Fibroblast of pulmonary artery (primary cell): ENCODE data around the gene ARID4B.
A peak's percentile ranks its signal among the peaks of the same experiment; 100 is the strongest.

Experiments used
- DNase-seq: peaks from one replicate; pipeline ENCODE4 v3.0.0-alpha.2; 2010; ENCODE audit warnings: low read depth
- H3K4me3 ChIP-seq: replicated peaks from 2 replicates; pipeline ENCODE4 v1.5.1; 2011; ENCODE audit warnings: low read depth, mild to moderate bottlenecking, control low read depth, low read length, moderate library complexity
- TF ChIP-seq, protein P1 (sequence below): IDR thresholded peaks from 2 replicates; pipeline ENCODE4 v1.5.1; 2011; ENCODE audit warnings: mild to moderate bottlenecking, control low read depth, low read length, inconsistent platforms; ENCODE audit errors: missing control alignments

ARID4B gene

DNA sequence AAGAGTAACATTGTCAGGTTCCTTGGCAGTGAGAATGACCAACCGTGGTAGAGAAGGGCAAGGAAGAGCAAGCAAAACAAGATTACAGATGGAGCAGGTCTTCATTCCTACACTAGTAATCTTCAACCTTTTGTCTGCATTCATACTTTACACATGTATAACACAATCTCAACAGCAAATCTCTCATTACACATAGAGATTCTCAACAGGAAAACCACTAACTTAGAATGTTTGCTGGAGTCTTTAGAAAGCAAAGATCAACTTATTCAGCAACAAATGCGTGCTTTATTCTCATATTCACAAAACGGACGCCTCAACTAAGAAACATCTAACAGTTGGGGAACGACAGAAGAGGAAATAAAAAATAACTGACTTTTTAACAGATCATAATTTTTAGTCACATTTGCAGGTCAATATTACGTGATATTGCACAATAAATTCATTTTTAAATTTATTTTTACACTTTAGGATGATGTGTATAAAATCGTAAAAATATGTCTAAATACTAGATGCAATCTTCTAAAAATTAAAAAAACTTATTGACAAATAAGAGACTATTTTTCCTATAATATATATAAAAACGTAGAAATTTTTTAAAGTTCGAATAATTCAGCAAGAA, 82.9 kb downstream of the ARID4B start:
- TF ChIP-seq, protein P1, sequence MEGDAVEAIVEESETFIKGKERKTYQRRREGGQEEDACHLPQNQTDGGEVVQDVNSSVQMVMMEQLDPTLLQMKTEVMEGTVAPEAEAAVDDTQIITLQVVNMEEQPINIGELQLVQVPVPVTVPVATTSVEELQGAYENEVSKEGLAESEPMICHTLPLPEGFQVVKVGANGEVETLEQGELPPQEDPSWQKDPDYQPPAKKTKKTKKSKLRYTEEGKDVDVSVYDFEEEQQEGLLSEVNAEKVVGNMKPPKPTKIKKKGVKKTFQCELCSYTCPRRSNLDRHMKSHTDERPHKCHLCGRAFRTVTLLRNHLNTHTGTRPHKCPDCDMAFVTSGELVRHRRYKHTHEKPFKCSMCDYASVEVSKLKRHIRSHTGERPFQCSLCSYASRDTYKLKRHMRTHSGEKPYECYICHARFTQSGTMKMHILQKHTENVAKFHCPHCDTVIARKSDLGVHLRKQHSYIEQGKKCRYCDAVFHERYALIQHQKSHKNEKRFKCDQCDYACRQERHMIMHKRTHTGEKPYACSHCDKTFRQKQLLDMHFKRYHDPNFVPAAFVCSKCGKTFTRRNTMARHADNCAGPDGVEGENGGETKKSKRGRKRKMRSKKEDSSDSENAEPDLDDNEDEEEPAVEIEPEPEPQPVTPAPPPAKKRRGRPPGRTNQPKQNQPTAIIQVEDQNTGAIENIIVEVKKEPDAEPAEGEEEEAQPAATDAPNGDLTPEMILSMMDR: no peak
- no peak overlapping the region for H3K4me3 ChIP-seq
- no peak for DNase-seq

DNA sequence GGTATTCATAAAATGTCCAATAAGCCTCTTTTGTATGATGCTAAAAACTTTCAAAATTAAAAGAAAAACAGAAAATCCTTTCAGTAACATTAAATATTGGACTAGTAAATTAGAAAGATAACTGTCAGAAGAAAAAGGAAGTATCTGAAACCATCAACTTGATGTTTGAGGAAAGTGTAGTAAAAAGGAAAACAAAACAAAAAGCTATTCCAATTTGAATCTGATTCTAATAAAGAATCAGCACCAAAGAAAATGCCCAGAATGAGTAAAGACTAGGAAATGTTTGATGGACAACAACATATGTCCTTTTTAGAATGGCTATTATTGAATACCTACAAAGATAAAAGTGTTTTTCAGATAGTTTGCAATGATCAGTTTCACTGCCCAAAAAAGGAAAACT, 87.0 kb downstream of the ARID4B start:
- H3K4me3 ChIP-seq: no peak overlapping the region
- DNase-seq: no peak
- TF ChIP-seq, protein P1: no peak

DNA sequence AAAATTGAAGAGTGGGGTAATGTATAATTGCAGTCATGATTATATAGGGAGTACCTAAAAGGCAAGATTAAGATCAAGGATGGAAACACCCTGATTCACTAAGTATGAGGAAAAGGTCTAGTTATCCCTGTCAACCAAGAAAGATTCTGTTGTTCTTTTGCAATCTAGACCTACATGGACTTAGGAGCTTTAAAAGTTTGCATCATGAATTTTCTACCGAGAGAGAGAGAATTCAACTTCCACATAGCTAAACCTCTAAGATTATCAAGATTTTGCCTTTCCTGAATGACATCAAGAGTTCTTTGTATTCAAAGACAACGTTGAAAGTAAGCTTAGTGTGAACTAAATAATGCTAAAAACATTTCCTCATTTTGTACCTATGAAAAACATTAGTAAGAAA, 88.1 kb downstream of the ARID4B start:
- DNase-seq: peak; percentile 57
- TF ChIP-seq, protein P1: no peak

DNA sequence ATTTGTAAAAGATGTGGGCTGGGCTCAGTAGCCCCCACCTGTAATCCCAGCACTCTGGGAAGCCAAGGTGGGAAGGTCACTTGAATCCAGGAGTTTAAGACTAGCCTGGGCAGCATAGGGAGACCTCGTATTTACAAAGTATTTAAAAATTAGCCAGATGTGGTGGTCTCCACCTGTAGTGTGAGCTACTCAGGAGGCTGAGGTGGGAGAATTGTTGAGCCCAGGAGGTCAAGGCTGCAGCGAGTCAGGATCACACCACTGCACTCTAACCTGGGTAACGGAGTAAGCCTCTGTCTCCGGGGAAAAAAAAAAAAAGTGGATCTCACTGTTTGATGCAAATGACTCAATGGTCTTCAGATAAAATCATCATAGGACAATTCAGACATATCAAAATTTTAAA, 89.4 kb downstream of the ARID4B start:
- TF ChIP-seq, protein P1: no peak
- H3K4me3 ChIP-seq: no peak overlapping the region
- DNase-seq: no peak

More for the DNA sequence above, 88.1 kb downstream of the ARID4B start:
- H3K4me3 ChIP-seq: no peak overlapping the region

DNA sequence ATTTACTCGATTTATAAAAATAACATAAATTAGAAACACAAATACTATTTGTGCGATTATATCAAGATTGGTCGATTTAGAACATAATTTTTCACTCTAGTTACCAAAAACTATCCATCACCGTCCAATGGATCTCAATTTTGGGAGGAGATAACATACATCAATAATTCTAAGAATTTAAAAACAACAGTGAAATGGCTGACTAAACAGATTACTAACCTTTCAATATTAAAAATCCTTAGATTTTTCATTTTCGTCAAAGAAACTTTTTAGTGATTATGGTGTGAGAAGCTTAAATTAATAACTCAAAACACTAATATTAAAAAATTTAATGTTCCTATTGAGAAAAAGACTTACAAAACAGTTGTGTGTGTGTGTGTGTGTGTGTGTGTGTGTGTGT, 91.9 kb downstream of the ARID4B start:
- TF ChIP-seq, protein P1: no peak
- DNase-seq: no peak
- H3K4me3 ChIP-seq: no peak overlapping the region

DNA sequence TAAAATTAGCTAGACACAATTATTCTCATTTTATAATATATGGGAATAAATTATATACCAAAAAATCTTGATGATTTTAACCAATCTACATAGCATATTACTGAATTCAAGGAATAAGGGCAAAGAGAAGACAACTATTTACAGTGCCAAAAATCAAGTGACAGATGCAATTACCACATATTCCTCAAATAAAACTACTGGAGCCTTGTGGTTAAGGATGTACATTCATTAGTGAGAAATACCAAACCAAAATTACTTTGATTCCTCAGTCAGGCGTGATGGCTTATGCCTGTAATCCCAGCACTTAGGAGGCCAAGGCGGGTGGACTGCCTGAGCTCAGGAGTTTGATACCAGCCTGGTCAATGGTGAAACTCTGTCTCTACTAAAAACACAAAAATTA, 98.1 kb downstream of the ARID4B start:
- no peak for DNase-seq
- TF ChIP-seq, protein P1: no peak
- H3K4me3 ChIP-seq: no peak overlapping the region

DNA sequence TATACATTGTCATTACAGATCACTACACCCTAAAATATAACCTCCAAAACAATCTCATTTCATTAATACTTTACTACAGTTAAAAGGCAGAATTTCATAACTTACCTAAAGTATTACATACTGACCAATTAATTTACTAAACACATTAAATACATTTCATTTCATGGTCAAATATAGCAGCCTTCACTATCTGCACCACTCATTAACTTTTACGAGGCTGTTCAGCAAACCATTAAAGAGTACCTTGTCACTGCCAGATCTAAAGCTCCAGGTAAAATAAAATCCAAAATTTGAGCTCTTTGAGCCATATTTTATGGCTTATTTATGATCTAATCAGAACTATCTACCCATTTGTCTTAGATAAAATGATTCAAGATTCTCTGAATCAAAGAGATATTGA, 100.6 kb downstream of the ARID4B start:
- DNase-seq: no peak

More for the DNA sequence above, 100.6 kb downstream of the ARID4B start:
- H3K4me3 ChIP-seq: no peak overlapping the region
- TF ChIP-seq, protein P1: no peak
